GM19035 (cell line): Measurements from ENCODE around the gene NMRAL1.

ENCODE experiments used
- ATAC-seq: cut with Tn5 transposase; IDR thresholded peaks from one replicate; pipeline ENCODE4 v1.9.1; 2021; ENCODE audit not compliant: unreplicated experiment

NMRAL1 gene

DNA sequence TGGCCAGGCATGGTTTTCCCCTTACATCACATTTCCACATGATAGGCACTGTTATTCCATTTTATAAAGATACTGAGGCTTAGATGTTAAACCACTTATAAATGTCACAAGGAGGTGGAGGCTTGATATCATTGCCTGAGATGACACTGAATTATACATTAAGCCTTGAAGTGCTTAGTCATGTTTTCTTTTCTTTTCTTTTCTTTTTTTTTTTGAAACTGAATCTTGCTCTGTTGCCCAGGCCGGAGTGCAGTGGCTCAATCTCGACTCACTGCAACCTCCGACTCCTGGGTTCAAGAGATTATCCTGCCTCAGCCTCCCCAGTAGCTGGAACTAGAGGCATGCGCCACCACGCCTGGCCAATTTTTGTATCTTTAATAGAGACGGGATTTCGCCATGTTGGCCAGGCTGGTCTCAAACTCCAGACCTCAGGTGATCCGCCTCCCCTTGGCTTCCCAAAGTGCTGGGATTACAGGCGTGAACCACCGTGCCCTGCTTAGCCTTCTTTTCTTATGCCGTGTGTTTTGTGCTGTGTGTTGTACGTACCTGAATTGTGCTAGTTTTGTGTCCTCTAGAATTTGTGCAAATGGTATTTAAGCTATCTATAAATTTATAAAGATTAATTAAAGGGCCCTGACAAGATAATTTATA, 47.6 kb downstream of the NMRAL1 start:
- ATAC-seq: no peak

DNA sequence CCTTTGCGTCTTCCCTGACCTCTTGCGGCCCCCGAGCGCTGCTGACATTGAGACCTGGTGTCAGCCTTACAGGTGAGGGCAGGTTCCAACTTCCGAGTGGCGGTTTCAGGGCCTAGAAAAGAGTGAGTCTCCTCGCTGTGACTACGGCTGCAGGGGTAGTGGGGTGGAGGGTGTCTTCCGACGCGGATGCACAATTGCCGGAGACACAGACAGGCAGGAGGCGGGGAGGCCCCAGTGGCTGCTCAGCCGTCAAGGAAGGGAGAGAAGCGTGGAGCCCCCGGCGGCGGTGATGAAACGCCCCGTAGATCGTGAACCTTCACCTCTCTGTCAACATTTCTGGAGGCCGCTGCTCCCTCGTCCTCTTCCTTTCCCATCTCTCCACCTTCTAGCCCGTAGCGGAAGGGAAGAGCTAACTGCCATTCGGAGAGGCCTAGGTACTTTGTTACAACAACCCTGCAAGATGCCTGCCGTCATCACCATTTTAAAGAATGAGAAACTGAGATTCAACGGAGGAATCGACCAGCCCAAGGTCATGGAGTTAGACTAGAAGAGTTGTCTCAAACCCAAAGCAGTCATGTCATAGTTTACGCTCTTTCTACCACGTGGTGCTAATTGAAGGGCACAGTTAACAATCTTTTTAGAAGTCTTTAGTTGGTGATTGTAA, 48.3 kb downstream of the NMRAL1 start:
- ATAC-seq: peak; percentile 33

DNA sequence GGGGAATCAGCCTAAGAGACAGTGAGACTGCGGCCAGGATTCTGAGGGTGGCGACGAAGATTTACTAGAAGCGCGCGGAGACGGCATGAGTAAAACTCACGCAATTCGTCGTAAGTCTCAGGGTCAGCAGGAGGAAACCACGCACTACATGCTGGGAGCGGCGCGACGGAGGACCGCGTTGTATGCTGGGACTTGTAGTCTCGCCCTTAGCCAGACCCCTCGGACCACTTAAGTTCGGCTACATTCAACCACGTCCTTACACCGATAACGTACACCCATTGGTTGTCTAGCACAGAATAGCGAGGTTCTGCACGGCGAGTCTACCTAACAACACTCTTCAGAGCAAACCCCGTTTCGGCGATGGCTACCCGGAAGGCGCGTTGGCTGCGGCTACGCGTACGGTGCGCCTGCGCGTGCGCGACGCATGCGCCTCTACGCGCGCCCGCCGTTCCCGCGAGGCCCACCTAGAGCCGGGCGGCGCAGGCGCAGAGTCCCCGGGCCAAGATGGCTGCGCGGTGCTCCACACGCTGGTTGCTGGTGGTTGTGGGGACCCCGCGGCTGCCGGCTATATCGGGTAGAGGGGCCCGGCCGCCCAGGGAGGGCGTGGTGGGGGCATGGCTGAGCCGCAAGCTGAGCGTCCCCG, 48.9 kb downstream of the NMRAL1 start, which contains the start of gene DNAJA3:
Gene DNAJA3, plus strand, starts transcription at position 491 of the 643 bp plus-strand sequence. Its CDS starts 14 bp downstream, at position 505.
- peak; percentile 92 for ATAC-seq

DNA sequence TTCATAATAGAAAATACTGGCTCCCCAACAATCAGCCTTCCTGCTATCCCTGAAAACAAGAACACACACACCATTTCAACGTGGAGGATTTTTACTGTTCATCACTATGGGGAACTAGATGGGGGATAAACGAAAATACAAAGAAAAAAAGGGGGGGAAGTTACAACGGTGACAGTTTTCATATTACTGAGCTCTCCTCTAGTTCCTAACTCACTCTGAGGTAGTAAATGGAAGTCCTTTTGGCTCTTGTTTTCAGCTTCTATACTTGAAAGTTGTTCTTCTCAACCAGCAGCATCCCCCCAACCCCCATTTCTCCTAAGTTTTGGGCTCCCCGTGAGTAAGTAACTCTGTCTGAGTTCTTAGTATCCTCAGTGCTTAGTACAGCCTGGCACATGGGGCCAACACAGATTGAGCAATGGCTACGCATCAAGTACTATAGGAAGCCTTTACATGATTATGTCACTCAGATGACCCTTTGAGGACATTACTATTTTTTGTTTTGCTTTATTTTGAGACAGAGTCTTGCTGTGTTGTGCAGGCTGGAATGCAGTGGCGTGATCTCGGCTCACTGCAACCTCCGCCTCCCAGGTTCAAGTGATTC, 53.8 kb downstream of the NMRAL1 start:
- no peak for ATAC-seq

DNA sequence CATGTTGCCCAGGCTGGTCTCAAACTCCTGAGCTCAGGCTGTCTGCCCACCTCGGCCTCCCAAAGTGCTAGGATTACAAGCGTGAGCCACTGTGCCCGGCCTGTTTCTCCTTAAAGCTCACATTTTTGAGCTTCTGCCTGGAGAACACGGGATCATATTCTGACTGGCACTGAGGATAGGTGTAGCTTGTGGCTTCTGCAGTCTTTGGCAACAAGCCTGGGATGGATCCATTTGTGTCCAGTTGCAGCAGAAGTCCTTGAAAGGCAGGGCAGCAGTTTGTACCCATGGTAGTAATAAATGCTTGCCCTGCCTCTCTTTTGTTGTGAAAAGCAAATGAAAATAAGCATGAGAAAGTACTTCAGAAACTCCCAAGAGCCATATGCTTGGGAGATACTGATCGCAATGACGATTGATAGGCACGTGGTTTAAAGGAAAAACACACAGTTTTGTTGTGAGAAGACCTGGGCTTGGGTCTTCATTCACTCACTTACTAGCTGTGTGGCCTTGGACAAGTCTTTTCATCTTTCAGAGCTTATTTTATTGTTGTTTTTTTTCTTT, 54.9 kb downstream of the NMRAL1 start:
- ATAC-seq: no peak

DNA sequence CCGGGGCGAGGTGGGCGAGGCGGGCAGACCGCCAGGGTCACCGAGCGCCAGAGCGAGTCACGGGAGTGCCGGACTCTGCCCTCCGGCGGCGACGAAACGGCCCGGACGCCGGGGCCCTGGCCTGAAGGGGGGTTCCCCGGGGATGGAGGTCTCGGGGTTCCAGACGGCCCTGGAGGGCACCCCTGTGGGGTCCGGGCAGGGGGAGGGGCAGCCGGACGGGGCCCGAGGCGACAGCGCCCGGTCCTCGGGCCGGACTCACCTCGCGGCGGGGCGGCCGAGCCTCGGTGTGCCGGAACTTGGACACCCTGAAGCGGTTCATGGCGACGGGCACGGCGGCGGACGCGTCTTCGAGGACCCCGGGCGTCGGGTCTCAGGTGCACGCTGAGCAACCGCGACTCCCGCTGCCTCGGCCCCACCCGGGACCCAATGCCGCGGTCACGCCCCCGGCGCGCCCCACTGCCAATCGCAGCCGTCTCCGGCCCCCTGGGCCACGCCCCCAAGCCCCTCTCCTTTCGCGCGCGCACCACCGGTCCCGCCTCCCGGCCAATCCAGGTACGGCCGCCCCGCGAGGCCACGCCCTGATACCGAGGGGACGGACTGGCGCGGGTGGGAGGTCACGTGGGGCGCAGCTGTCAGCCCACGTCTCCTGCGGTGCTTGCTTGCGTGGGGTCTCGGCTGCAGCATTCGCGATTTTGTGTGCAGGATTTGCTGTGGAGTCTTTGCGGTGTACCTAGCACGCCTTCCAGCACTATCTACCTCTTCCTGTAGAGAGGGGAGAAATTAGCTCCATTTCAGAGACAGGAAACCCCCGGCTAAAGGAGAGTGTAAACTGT, 58.0 kb downstream of the NMRAL1 start, which contains the start of gene CORO7:
Gene CORO7, minus strand, starts transcription at position 397 of the 833 bp plus-strand sequence. Its CDS starts 78 bp downstream, at position 319.
- peak; percentile 60 for ATAC-seq

DNA sequence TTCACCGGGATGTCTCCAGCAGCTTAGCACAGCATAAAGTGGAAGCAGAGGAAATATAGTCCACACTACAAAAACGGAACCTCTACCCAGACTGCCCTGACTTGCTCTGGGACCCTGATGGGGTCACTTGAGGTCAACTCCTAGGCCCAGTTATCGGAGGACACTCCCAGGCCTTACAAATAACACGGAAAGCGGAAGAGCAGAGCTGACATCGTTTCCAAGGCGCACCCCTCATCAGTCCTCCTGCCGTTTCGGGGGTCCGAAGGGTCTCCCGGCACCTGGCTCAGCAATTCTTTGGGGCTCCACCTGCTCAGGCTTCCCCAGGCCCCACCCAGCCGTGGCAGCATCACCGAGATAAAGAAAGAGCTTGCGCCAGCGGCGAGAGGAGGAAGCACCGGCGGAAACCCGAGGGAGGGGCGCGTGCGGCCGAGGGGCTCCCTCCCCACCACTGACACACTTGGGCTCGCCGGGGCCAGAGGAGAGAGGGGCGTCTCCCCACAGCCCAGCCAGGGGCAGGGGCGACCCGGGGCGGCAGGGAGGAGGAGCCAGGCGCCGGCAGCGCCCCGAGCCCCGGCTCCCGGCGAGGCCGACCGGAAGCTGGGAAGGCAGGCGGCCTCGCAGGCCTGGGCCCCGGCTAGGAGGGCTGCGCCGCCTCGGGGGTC, 58.8 kb downstream of the NMRAL1 start:
- peak; percentile 21 for ATAC-seq

DNA sequence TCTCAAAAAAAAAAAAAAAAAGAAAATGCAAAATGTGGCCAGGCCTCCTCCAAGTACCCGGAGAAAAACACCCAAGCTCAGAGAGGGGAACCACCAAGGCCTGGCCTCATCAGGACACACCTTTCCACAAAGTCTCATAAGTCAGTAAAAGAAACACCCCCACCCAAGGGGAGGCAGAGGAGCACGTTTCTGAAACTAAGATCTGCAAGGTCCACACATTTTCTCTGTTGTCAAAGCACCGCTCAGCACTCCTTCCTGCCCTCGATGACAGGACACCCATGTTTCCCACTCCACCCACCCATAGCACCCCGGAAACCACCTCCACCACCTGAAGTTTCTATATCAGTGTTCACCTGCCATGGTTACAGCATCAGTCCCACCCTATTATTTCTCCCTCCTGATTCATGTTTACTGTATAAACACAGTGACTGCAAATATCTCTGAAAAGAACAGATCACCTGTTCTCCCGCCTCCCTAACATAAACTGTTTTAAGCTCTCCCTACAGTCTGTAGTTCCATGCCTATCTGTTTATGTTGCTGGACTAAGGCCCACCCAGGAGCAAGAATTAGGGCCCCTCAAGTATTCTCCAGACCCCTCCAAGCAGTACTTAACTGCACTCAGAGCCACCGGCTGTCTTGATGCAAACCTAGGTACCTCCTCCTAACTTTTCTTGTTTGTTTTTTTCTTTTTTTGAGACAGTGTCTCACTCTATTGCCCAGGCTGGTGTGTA, 60.1 kb downstream of the NMRAL1 start:
- peak; percentile 52 for ATAC-seq

DNA sequence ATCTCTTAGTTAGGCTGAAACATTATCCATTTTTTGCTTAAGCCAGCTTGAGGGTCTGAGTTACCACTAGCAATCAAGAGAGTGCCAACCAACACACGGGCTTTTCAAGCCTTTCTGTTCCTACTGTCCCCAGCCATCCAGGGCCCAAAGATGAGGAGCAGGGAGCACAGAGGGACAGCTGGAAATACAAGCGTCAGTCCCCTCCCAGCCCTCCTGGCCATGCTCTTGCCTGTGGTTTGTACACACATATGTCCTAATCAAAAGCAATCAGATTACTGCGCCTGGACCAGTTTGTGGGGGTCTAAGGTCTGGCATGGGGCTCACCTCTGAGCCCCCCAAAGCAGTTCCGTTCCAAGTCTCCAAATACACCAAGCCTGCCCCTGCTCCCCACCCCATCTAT, 61.6 kb downstream of the NMRAL1 start:
- ATAC-seq: no peak

DNA sequence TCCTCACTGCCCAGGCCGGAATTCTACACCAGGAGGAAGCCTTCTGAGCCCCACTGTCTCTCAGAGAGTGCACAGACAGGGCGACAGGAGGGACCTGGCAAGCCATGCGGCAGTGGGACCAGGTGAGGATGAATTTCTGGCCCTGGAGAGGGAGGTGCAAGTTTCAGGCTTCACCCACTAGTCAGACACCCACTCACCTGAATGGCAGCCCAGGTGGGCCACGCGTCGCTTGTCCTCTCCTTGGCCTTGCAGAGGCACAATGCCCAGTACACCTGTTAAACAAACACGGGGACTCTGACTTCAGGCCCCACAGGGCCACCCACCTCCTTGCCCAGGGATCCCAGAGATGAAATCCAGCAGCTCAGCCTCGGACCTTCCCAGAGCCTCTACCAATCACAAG, 62.3 kb downstream of the NMRAL1 start:
- no peak for ATAC-seq
